BLaER1 treated with 17β-estradiol and CSF1 and Interleukin-3, amounts not matched to agents 10 nM and 100 nM (cell line): ENCODE measurements around the gene TTC39A.

Experiments
- H3K27ac ChIP-seq, 11 experiments: shearing (Covaris generic); formaldehyde crosslinking; 2 replicates each; pipeline ENCODE4 v1.8.1; 2022
- H3K27me3 ChIP-seq, 11 experiments: shearing (Covaris generic); formaldehyde crosslinking; 2 replicates each; pipeline ENCODE4 v1.8.1; 2022
- H3K36me3 ChIP-seq, 11 experiments: shearing (Covaris generic); formaldehyde crosslinking; 2 replicates each; pipeline ENCODE4 v1.8.1; 2022
- H3K4me1 ChIP-seq, 10 experiments: shearing (Covaris generic); formaldehyde crosslinking; 2 replicates each; pipeline ENCODE4 v1.8.1; 2022
- H3K4me2 ChIP-seq, 11 experiments: shearing (Covaris generic); formaldehyde crosslinking; 2 replicates each; pipeline ENCODE4 v1.8.1; 2022
- H3K4me3 ChIP-seq, 10 experiments: shearing (Covaris generic); formaldehyde crosslinking; 2 replicates each; pipeline ENCODE4 v1.8.1; 2022
- H3K9ac ChIP-seq, 11 experiments: shearing (Covaris generic); formaldehyde crosslinking; 2 replicates each; pipeline ENCODE4 v1.8.1; 2022
- H3K9me3 ChIP-seq, 11 experiments: shearing (Covaris generic); formaldehyde crosslinking; replicated peaks in 1 of 11; 2 replicates each; pipeline ENCODE4 v1.8.1; 2022
- H4K20me1 ChIP-seq, 11 experiments: shearing (Covaris generic); formaldehyde crosslinking; 2 replicates each; pipeline ENCODE4 v1.8.1; 2022
- Cebpa-rat ChIP-seq, 11 experiments: shearing (Covaris generic); IDR thresholded peaks; 2 replicates each; pipeline ENCODE4 v1.8.1; 2022

The TTC39A gene

DNA sequence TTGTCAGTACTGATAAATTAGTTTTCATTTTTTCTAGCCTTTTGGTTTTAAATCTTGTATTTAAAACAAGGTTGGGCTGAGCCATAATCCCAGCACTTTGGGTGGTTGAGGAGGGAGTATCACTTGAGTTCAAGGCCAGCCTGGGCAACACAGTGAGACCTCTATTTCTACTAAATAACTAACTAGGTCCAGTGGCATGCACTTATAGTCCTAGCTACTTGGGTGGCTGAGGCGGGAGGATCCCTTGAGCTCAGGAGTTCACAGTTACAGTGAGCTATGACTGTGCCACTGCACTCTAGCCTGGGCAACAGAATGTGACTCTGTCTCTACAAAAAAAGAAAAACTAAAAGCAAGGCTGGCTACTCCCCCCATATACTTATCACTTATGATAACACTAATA is 21.5 kb upstream of the TTC39A start:
- Histone ChIP-seq H3K4me1 (no peaks in the 10 kb centered on the region), H3K9me3 (no peaks in the 10 kb centered on the region), H3K9ac (no peak overlapping the region), H3K27ac (no peak overlapping the region), H3K4me3 (no peak overlapping the region), H3K4me2 (no peak overlapping the region), H3K36me3 (peaks cover 30 to 58% (median 35%) of the 10 kb centered on the region in 11 experiments), H3K27me3 (no peaks in the 10 kb centered on the region), H4K20me1 (peaks cover 0 to 3% (median 0%) of the 10 kb centered on the region in 11 experiments; a peak in 3 of 22 replicates)
- TF ChIP-seq Cebpa-rat (IDR thresholded peaks at IDR 0.05): no peak

DNA sequence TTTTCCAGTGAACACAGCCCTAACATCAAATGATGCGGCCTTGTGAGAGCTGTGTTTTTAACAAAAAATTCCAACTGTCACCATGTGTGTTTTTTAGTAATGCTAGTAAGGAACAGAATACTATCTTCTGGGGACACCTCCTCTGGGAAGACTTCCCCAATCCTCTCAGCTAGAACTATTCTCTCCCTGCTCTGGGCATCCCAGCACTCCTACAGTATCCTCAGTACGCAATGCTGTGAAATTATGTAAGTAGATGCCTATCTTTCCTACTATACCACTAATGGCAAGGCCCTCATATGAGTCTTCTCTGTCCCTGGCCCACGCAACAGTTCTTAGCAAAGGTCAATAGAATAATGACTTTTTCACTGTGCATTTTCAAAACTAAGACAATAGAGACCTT is 19.5 kb upstream of the TTC39A start:
- peaks cover 9 to 38% (median 16%) of the 10 kb centered on the region in 11 experiments; a peak in 21 of 22 replicates for H3K36me3 ChIP-seq
- H3K4me1 ChIP-seq: no peaks in the 10 kb centered on the region
- TF ChIP-seq Cebpa-rat (IDR thresholded peaks at IDR 0.05): no peak
- H3K27ac ChIP-seq: no peak overlapping the region
- H3K4me2 ChIP-seq: no peak overlapping the region
- H3K27me3 ChIP-seq: peaks cover 4 to 13% (median 9%) of the 10 kb centered on the region in 11 experiments; a peak in 13 of 22 replicates
- no peak overlapping the region for H3K4me3 ChIP-seq
- H3K9me3 ChIP-seq: no peaks in the 10 kb centered on the region
- peaks cover 0 to 15% (median 0%) of the 10 kb centered on the region in 11 experiments; a peak in 4 of 22 replicates for H4K20me1 ChIP-seq
- H3K9ac ChIP-seq: no peak overlapping the region

DNA sequence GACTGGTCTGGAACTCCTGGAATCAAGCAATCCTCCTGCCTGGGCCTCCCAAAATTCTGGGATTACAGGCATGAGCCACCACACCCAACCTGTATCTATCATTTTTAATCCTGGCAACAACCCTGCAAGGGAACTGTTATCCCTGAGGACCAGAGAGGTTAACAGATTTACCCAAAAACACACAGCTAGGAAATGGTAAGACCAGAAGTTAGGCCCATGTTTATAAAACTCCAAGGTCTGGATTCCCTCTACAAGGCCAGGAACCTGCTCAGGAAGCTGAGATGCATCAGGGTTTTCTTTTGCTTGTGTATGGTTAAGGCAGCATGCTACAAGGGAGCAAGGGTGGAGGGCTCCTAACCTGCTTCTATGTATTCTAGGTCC is 17.8 kb upstream of the TTC39A start:
- no peak for TF ChIP-seq Cebpa-rat (IDR thresholded peaks at IDR 0.05)
- Histone ChIP-seq H3K4me3 (no peak overlapping the region), H4K20me1 (peaks cover 0 to 15% (median 0%) of the 10 kb centered on the region in 11 experiments; a peak in 4 of 22 replicates), H3K4me1 (no peaks in the 10 kb centered on the region), H3K9me3 (no peaks in the 10 kb centered on the region), H3K36me3 (peaks cover 0 to 21% (median under 1%) of the 10 kb centered on the region in 11 experiments; a peak in 6 of 22 replicates), H3K9ac (no peak overlapping the region), H3K27me3 (peaks cover 4 to 26% (median 18%) of the 10 kb centered on the region in 11 experiments; a peak in 15 of 22 replicates), H3K4me2 (no peak overlapping the region), H3K27ac (no peak overlapping the region)

DNA sequence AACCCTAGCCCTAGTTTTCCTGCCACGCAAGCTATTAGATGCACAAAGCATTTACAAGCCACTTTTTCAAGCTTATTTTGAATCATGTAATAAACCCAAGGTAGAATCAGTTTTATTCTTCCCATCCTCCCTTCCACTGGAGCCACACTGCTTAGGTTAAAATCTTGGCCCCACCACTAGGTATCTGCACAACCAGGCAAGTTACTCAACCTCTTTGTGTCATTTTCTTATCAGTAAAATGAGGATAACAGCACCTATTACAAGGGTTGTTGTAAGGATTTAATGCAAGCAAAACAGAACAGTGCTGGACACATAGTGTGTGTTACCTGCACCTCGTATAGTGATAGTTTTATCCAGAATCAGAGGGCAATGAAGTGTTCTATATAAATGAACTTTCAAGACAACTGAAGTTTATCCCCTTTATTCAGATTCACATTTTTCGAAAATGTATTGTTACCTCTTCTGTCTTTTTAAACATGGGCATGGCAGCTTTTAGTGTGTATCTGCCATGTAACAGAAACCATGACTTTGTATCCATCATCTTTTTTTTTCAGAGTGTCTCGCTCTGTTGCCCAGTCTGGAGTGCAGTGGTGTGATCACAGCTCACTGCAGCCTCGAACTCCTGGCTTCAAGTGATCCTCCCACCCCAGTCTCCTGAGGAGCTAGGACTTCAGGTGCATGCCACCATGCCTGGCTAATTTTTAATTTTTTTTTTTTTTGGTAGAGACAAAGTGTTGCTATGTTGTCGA is 17.2 kb upstream of the TTC39A start:
- TF ChIP-seq Cebpa-rat (IDR thresholded peaks at IDR 0.05): no peak
- Histone ChIP-seq H3K4me2 (no peak overlapping the region), H3K4me1 (no peaks in the 10 kb centered on the region), H3K27ac (no peak overlapping the region), H3K9me3 (no peaks in the 10 kb centered on the region), H3K27me3 (peaks cover 4 to 26% (median 18%) of the 10 kb centered on the region in 11 experiments; a peak in 15 of 22 replicates), H3K4me3 (no peak overlapping the region), H3K36me3 (peaks cover 0 to 15% (median 0%) of the 10 kb centered on the region in 11 experiments; a peak in 3 of 22 replicates), H4K20me1 (peaks cover 0 to 15% (median 0%) of the 10 kb centered on the region in 11 experiments; a peak in 4 of 22 replicates), H3K9ac (no peak overlapping the region)

DNA sequence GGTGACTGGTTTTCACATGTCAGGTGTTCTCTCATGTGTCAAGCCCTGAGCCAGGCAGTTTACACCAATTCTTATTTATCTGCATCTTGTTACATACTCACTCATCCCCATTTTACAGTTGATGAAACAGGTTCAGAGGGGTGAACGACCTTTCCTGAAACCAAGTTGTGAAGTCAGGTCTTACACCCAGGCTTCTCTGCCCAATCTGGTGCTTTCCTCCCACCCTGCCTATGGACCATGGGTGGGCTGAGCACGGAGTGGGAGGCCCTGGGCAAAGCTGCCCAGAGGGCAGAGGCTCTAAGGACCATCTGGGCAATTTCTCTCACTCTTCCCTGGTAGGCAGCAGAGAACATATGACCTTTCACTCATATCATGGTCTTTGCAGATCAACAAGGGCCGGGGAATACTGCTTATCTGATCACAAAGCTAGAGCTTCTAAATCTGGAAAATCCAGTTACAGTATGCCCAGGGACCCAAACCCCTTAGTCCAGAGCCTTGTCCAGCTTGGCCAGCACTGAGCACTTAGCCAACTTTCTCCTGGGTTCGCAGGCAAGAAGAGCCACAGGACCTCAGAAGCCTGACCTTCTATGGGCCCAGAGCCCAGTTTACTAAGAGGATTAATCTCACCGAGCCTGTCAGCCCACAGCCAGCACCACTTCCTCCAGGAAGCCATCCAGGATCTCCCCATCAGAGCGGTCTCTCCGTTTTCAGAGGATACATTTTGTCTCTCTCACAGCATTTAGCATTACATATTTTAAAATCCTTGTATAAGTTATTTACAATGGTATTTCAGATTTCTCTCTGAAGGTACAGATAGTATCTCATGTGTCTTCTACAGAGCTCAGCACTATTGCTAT is 16.0 kb upstream of the TTC39A start:
- Histone ChIP-seq H4K20me1 (peaks cover 0 to 15% (median 0%) of the 10 kb centered on the region in 11 experiments; a peak in 4 of 22 replicates), H3K36me3 (peaks cover 0 to 2% (median 0%) of the 10 kb centered on the region in 11 experiments; a peak in 3 of 22 replicates), H3K27me3 (peaks cover 4 to 26% (median 18%) of the 10 kb centered on the region in 11 experiments; a peak in 15 of 22 replicates), H3K9ac (no peak overlapping the region), H3K4me3 (no peak overlapping the region), H3K27ac (no peak overlapping the region), H3K9me3 (no peaks in the 10 kb centered on the region), H3K4me1 (peaks cover 0 to 8% (median 0%) of the 10 kb centered on the region in 10 experiments; a peak in 2 of 20 replicates), H3K4me2 (no peak overlapping the region)
- TF ChIP-seq Cebpa-rat (IDR thresholded peaks at IDR 0.05): no peak

DNA sequence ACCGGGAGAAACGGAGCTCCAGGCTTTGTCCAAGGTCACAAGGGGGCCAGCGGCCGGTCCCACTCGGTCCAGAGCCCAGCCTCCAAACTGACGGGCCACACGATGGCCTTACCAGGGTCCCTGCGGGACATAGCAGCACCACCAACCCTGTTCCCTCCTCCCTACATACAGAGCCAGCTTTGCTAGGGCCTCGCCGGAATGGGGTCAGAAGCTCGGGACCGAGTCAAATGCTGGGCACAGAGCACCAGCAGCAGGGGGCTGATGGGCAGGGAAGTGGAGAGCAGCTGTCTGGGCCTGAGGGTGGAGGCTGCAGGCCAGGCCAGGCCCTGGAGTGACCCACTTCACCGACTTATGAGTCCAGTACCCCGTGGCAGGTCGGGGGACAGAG is 14.9 kb upstream of the TTC39A start:
- Histone ChIP-seq H3K9me3 (no peaks in the 10 kb centered on the region), H3K36me3 (no peaks in the 10 kb centered on the region), H3K4me1 (peaks cover 0 to 11% (median 0%) of the 10 kb centered on the region in 10 experiments; a peak in 2 of 20 replicates), H3K9ac (no peak overlapping the region), H4K20me1 (peaks cover 0 to 15% (median 0%) of the 10 kb centered on the region in 11 experiments; a peak in 4 of 22 replicates), H3K27ac (no peak overlapping the region), H3K4me2 (no peak overlapping the region), H3K27me3 (peaks cover 4 to 26% (median 18%) of the 10 kb centered on the region in 11 experiments; a peak in 15 of 22 replicates), H3K4me3 (no peak overlapping the region)
- TF ChIP-seq Cebpa-rat (IDR thresholded peaks at IDR 0.05): no peak

DNA sequence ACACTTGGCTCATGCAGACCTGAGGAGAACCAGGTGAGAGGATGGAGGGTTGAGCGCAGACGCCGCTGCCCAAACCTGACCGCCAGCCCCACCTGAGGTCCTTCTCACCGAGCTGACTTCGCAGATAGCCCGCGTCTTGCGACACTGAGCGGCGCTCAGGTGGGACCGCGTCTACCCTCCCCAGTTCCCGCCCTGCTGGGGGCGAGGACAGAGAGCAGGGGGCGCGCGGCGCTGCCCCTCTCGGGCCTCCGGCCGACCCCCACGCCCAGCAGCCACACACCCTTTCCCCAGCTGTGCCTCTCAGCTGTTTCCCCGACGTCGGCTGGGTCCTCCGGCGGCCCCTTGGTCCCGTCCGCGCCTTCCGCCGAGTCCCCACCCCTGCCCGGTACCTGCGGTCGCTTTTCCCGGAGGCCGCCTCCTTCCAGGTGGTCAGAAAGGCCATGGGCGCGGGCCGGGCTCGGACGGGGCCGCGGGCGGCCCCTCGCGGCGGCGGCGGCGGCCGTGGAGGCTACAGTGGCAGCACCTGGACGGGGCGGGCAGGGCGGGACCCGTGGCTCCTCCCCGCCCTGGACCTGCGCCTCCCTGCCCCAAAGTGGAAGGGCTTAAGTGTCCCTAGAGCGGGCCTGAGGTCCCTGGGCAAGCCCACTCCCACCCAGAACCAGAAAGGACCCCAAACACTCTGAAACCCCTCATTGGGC is 14.4 kb upstream of the TTC39A start:
- Histone ChIP-seq H3K9me3 (no peaks in the 10 kb centered on the region), H3K4me1 (peaks cover 0 to 11% (median 0%) of the 10 kb centered on the region in 10 experiments; a peak in 2 of 20 replicates), H3K27ac (no peak overlapping the region), H3K36me3 (no peaks in the 10 kb centered on the region), H4K20me1 (peaks cover 0 to 15% (median 0%) of the 10 kb centered on the region in 11 experiments; a peak in 4 of 22 replicates), H3K4me3 (no peak overlapping the region), H3K27me3 (peaks cover 4 to 26% (median 18%) of the 10 kb centered on the region in 11 experiments; a peak in 15 of 22 replicates), H3K9ac (no peak overlapping the region), H3K4me2 (no peak overlapping the region)
- TF ChIP-seq Cebpa-rat (IDR thresholded peaks at IDR 0.05): no peak

DNA sequence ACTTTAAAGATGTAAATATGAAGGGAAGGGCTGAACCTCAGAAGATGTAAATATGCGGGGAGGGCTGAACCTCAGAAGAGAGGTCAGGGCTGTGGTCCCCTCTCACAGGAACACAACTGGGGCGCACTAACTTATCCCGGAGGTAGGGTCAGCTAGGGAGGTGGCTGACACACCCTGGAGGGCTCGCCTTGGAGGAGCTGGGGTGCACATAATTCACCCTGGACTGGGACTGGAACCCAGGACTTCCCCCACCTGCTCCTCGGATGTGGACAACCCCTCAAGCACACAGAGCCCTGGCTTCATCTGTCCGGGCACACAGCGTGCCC is 13.9 kb upstream of the TTC39A start:
- Histone ChIP-seq H3K9ac (no peak overlapping the region), H3K4me1 (peaks cover 0 to 11% (median 0%) of the 10 kb centered on the region in 10 experiments; a peak in 2 of 20 replicates), H4K20me1 (peaks cover 0 to 15% (median 0%) of the 10 kb centered on the region in 11 experiments; a peak in 4 of 22 replicates), H3K27ac (no peak overlapping the region), H3K27me3 (peaks cover 4 to 26% (median 18%) of the 10 kb centered on the region in 11 experiments; a peak in 15 of 22 replicates), H3K9me3 (no peaks in the 10 kb centered on the region), H3K4me3 (no peak overlapping the region), H3K36me3 (no peaks in the 10 kb centered on the region), H3K4me2 (no peak overlapping the region)
- no peak for TF ChIP-seq Cebpa-rat (IDR thresholded peaks at IDR 0.05)
